K562 (cell line): Measurements from ENCODE around the gene SYNGR4. TPM values are rescaled to one million over a fixed set of nuclear protein-coding genes. Genes with fewer than 3 reads are reported as not detected.

ENCODE experiments used
- ATAC-seq: fragments of 200-7000 bp; cut with Tn5 transposase; 3 replicates; pipeline ENCODE4 v1.9.1; 2020; ENCODE audit warnings: moderate library complexity
- BruUV-seq: library from RNA; stranded (reverse); fragments of 400-500 nt; replicated peaks from 2 replicates; lab custom pipeline; 2021; lab: Mats Ljungman, UMichigan
- CTCF ChIA-PET: fragments of 300-600 bp; formaldehyde crosslinking; extraction: SDS; loops from one replicate; lab custom pipeline; 2021; ENCODE audit warnings: low intra/inter-chr PET ratio; lab: Yijun Ruan, JAX
- POLR2A ChIA-PET: fragments of 300-600, 350-650 bp; sonication (Branson Sonifier 250); formaldehyde crosslinking; extraction: SDS; loops from one replicate; lab custom pipeline; 2021; ENCODE audit warnings: antibody characterized with exemption, inconsistent platforms; lab: Yijun Ruan, JAX
- DNase-seq, 4 experiments: peaks; one replicate each; pipeline versions ENCODE4 v3.0.0 to v3.0.0-alpha.2; 2011 to 2018; ENCODE audit warnings: low spot score in 3 of 4, mixed read lengths in 3 of 4; ENCODE audit errors: extremely low read depth in 1 of 4
- FAIRE-seq: peaks from 2 replicates; lab custom pipeline; 2011; peaks lifted over from hg19 to GRCh38; lab: Jason Lieb, UNC
- H2AFZ ChIP-seq: 2 replicates; pipeline ENCODE4 v1.6.0; 2011; ENCODE audit warnings: low read depth, low read length, control low read depth, inconsistent platforms
- H3K27ac ChIP-seq: fragments of 200-600 bp; 3 replicates; pipeline ENCODE4 v1.8.0; 2011; ENCODE audit warnings: low read depth, mild to moderate bottlenecking, control low read depth, inconsistent platforms, low read length, moderate library complexity, mixed read lengths; ENCODE audit errors: extremely low read depth
- H3K27me3 ChIP-seq, 2 experiments: fragments of 300-600 bp in 1 of 2; 2 replicates in 1 of 2; 3 replicates in 1 of 2; pipeline versions ENCODE4 v1.6.0 to v1.8.0; 2011; ENCODE audit warnings: inconsistent platforms in 2 of 2, low read length in 2 of 2, mild to moderate bottlenecking in 1 of 2, mixed read lengths in 1 of 2, moderate library complexity in 1 of 2; ENCODE audit not compliant: control insufficient read depth in 2 of 2, insufficient read depth in 2 of 2
- H3K36me3 ChIP-seq: fragments of 300-600 bp; 3 replicates; pipeline ENCODE4 v1.8.0; 2011; ENCODE audit warnings: mild to moderate bottlenecking, low read length, inconsistent platforms; ENCODE audit not compliant: control insufficient read depth, insufficient read depth
- H3K4me1 ChIP-seq, 2 experiments: fragments of 200-600 bp in 1 of 2; replicated peaks in 1 of 2; 2 replicates in 1 of 2; 3 replicates in 1 of 2; pipeline versions ENCODE4 v1.5.1 to v1.8.0; 2011; ENCODE audit warnings: inconsistent platforms in 2 of 2, low read length in 2 of 2, mild to moderate bottlenecking in 1 of 2, mixed read lengths in 1 of 2, moderate library complexity in 1 of 2; ENCODE audit not compliant: control insufficient read depth in 2 of 2, insufficient read depth in 2 of 2
- H3K4me2 ChIP-seq: 2 replicates; pipeline ENCODE4 v1.6.1; 2011; ENCODE audit warnings: low read length, control low read depth, inconsistent platforms, mixed read lengths; ENCODE audit not compliant: insufficient read depth
- H3K4me3 ChIP-seq: fragments of 200-600 bp; sonication (generic), shearing (Covaris generic); 2 replicates; pipeline ENCODE4 v1.5.1; 2016; ENCODE audit warnings: control low read depth, inconsistent platforms
- H3K79me2 ChIP-seq: fragments of 200-600 bp; 3 replicates; pipeline ENCODE4 v1.8.0; 2011; ENCODE audit warnings: low read length, inconsistent platforms; ENCODE audit not compliant: control insufficient read depth, insufficient read depth
- H3K9ac ChIP-seq, 2 experiments: 2 replicates each; pipeline versions ENCODE4 v1.6.0 to v1.6.1; 2011; ENCODE audit warnings: low read depth in 2 of 2, low read length in 2 of 2, control low read depth in 1 of 2, inconsistent platforms in 1 of 2, mild to moderate bottlenecking in 1 of 2, mixed read lengths in 1 of 2; ENCODE audit not compliant: insufficient read depth in 1 of 2
- H3K9me1 ChIP-seq: one replicate; pipeline ENCODE4 v1.6.0; 2011; ENCODE audit warnings: inconsistent platforms, mild to moderate bottlenecking, low read length, moderate library complexity; ENCODE audit not compliant: control insufficient read depth, insufficient read depth
- H3K9me3 ChIP-seq: replicated peaks from 2 replicates; pipeline ENCODE4 v1.5.1; 2011; ENCODE audit warnings: low read depth, low read length, inconsistent platforms; ENCODE audit not compliant: control insufficient read depth, insufficient read depth
- H4K20me1 ChIP-seq: replicated peaks from 2 replicates; pipeline ENCODE4 v1.6.1; 2011; ENCODE audit warnings: low read length, inconsistent platforms, mixed read lengths; ENCODE audit not compliant: control insufficient read depth, insufficient read depth
- BCOR ChIP-seq: fragments of 450-650 bp; IDR thresholded peaks from 2 replicates; pipeline ENCODE4 v1.6.1; 2016
- NFIX ChIP-seq: fragments of 250-450 bp; sonication (Bioruptor Pico); IDR thresholded peaks from 2 replicates; pipeline ENCODE4 v1.4.0; 2020; ENCODE audit warnings: low read depth, mild to moderate bottlenecking, moderate library complexity
- PRPF4 ChIP-seq: fragments of 200-400 bp; formaldehyde crosslinking; IDR thresholded peaks from one replicate; pipeline ENCODE4 v1.6.1; 2017; ENCODE audit warnings: low read length, low read depth, mild to moderate bottlenecking; ENCODE audit not compliant: insufficient read depth, poor library complexity, severe bottlenecking
- RBM25 ChIP-seq: fragments of 200-400 bp; formaldehyde crosslinking; IDR thresholded peaks from 2 replicates; pipeline ENCODE4 v1.6.1; 2018; ENCODE audit warnings: low read length, low read depth, moderate library complexity; ENCODE audit not compliant: severe bottlenecking
- RFX1 ChIP-seq: fragments of 450-650 bp; IDR thresholded peaks from 2 replicates; pipeline ENCODE4 v1.6.1; 2016; ENCODE audit warnings: mild to moderate bottlenecking, moderate library complexity
- TCF7L2 ChIP-seq: fragments of 150-350 bp; IDR thresholded peaks from 2 replicates; pipeline ENCODE4 v1.6.1; 2016; ENCODE audit warnings: low read depth, mild to moderate bottlenecking, low read length, moderate library complexity
- TCFL5 ChIP-seq: fragments of 250-450 bp; sonication (Bioruptor Pico); conservative IDR thresholded peaks from 2 replicates; pipeline ENCODE4 v1.6.1; 2021; ENCODE audit warnings: mild to moderate bottlenecking, moderate library complexity, matching md5 sums
- ZNF174 ChIP-seq: fragments of 250-450 bp; sonication (Bioruptor Pico); IDR thresholded peaks from 2 replicates; pipeline ENCODE4 v1.4.0; 2020; ENCODE audit warnings: mild to moderate bottlenecking
- ZNF778 ChIP-seq: fragments of 450-650 bp; formaldehyde crosslinking; IDR thresholded peaks from 2 replicates; pipeline ENCODE4 v1.4.0; 2020; ENCODE audit warnings: mild to moderate bottlenecking, moderate library complexity
- WGBS: fragments of 100-300 bp; shearing (Covaris generic); methylation state at CpG from one replicate; pipeline ENCODE4 v1.1.6; 2016; ENCODE audit warnings: low coverage, mixed read lengths; ENCODE audit not compliant: insufficient coverage; ENCODE audit errors: missing lambda C conversion rate; 5-methylcytosine and 5-hydroxymethylcytosine counted together
- in situ Hi-C: fragments of 300-500 bp; cut with MboI; formaldehyde crosslinking; loops from 4 replicates; pipeline ENCODE4 v1.15.0; 2018; ENCODE audit warnings: inconsistent platforms, mixed read lengths
- intact Hi-C: fragments of 100-400 bp; cut with micrococcal nuclease; formaldehyde crosslinking; loops from 2 replicates; pipeline ENCODE4 v1.14.2; 2022
- polyA plus RNA-seq, 8 experiments: library from polyadenylated mRNA; depleted of rRNA in 4 of 8; stranded (reverse) in 5 of 8; unstranded in 3 of 8; fragments of >200 nt; fragmentation: Nextera tagmentation in 2 of 8; fragmentation: Illumina TruSeq in 1 of 8; extraction: Ambion mirVana in 2 of 8; extraction: Trizol in 1 of 8; gene quantifications; 2 replicates each; pipeline versions ENCODE4 v1.2.1 to v1.2.3, GENCODE V29; 2011 to 2014; ENCODE audit warnings: inconsistent platforms in 1 of 8, missing spikeins in 1 of 8
- total RNA-seq, 7 experiments: library from RNA; depleted of rRNA in 6 of 7; stranded (reverse); fragments of >200 nt in 6 of 7; fragmentation: Illumina TruSeq in 2 of 7; extraction: Trizol in 2 of 7; gene quantifications; 2 replicates each; pipeline versions ENCODE4 v1.2.1 to v1.2.3, GENCODE V29; 2011 to 2021; ENCODE audit warnings: low replicate concordance in 1 of 7
- TF ChIP-seq, protein P1 (sequence below), 3 experiments: fragments of 200-800 bp in 1 of 3; fragments of 250-450 bp in 1 of 3; fragments of 450-650 bp in 1 of 3; sonication (Bioruptor Pico) in 1 of 3; sonication (Bioruptor generic) in 1 of 3; formaldehyde crosslinking in 1 of 3; IDR thresholded peaks; 2 replicates each; pipeline versions ENCODE4 v1.6.1 to v1.8.0; 2016 to 2022; ENCODE audit warnings: mild to moderate bottlenecking in 2 of 3, missing genetic modification characterization in 2 of 3, missing compliant biosample characterization in 1 of 3, moderate library complexity in 1 of 3
- TF ChIP-seq, protein P2 (sequence below): fragments of 450-650 bp; IDR thresholded peaks from 2 replicates; pipeline ENCODE4 v1.6.1; 2016
- TF ChIP-seq, protein P3 (sequence below): sonication (generic); formaldehyde crosslinking; IDR thresholded peaks from 2 replicates; pipeline ENCODE4 v1.8.1; 2022; ENCODE audit warnings: missing genetic modification reagents

SYNGR4 gene
- total and polyA plus RNA-seq, 9 of the 15 experiments (the other 6 are each of a cell fraction or from before 2014, with no cell fraction given): 0.07 to 0.14 TPM; not detected in 7

DNA sequence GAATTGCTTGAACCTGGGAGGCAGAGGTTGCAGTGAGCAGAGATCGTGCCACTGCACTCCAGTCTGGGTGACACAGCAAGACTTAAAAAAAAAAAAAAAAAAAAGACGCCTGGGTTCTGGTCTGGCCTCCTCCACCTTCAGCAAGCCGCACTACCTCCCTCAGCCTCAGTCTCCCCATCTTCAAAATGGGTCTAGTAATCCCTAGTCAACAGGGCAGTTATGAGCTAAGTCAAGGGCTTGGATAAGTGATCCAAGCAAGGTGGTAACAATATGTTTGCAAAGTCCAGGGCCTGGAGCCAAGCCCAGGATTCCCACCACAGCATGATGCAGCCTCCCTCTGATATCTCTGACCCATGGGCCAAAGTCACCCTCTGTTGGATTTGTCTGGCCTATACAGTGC, 22.8 kb downstream of the SYNGR4 start:
- no peak for FAIRE-seq
- CTCF ChIA-PET: interaction anchor here (0.6 kb wide), 1 partner anchor 421 kb away, joined by 3 read pairs; no protein-coding TSS in a partner anchor
- BruUV-seq: no TSS peak

More for the DNA sequence above, 22.8 kb downstream of the SYNGR4 start:
- Histone ChIP-seq H3K4me3 (no peak overlapping the region), H2AFZ (no peak overlapping the region), H3K4me2 (no peak overlapping the region), H4K20me1 (no peaks in the 10 kb centered on the region), H3K79me2 (peaks cover 22% of the 10 kb centered on the region), H3K36me3 (peaks cover 75% of the 10 kb centered on the region), H3K27me3 (no peaks in the 10 kb centered on the region), H3K27ac (no peak overlapping the region), H3K9ac (no peak overlapping the region), H3K4me1 (peaks cover 0 to 22% of the 10 kb centered on the region in 2 experiments; a peak in 3 of 5 replicates), H3K9me1 (peaks cover 2% of the 10 kb centered on the region), H3K9me3 (no peaks in the 10 kb centered on the region)
- in situ Hi-C loops (no loop called here), intact Hi-C loops (no loop called here)
- no peak for DNase-seq
- WGBS: 100% methylated on average over 1 of the region's 3 CpGs
- POLR2A ChIA-PET: no interaction called here
- no peak for ATAC-seq
- peak; percentile 69 for TF ChIP-seq RBM25
- no peak for TF ChIP-seq PRPF4
- TF ChIP-seq TCFL5 (CRISPR knock-in tag): no peak
- TF ChIP-seq TCF7L2: no peak
- TF ChIP-seq, protein P1, sequence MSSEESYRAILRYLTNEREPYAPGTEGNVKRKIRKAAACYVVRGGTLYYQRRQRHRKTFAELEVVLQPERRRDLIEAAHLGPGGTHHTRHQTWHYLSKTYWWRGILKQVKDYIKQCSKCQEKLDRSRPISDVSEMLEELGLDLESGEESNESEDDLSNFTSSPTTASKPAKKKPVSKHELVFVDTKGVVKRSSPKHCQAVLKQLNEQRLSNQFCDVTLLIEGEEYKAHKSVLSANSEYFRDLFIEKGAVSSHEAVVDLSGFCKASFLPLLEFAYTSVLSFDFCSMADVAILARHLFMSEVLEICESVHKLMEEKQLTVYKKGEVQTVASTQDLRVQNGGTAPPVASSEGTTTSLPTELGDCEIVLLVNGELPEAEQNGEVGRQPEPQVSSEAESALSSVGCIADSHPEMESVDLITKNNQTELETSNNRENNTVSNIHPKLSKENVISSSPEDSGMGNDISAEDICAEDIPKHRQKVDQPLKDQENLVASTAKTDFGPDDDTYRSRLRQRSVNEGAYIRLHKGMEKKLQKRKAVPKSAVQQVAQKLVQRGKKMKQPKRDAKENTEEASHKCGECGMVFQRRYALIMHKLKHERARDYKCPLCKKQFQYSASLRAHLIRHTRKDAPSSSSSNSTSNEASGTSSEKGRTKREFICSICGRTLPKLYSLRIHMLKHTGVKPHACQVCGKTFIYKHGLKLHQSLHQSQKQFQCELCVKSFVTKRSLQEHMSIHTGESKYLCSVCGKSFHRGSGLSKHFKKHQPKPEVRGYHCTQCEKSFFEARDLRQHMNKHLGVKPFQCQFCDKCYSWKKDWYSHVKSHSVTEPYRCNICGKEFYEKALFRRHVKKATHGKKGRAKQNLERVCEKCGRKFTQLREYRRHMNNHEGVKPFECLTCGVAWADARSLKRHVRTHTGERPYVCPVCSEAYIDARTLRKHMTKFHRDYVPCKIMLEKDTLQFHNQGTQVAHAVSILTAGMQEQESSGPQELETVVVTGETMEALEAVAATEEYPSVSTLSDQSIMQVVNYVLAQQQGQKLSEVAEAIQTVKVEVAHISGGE (CRISPR knock-in tag; IDR thresholded peaks at IDR 0.05): no peak
- TF ChIP-seq RFX1: no peak
- TF ChIP-seq, protein P2, sequence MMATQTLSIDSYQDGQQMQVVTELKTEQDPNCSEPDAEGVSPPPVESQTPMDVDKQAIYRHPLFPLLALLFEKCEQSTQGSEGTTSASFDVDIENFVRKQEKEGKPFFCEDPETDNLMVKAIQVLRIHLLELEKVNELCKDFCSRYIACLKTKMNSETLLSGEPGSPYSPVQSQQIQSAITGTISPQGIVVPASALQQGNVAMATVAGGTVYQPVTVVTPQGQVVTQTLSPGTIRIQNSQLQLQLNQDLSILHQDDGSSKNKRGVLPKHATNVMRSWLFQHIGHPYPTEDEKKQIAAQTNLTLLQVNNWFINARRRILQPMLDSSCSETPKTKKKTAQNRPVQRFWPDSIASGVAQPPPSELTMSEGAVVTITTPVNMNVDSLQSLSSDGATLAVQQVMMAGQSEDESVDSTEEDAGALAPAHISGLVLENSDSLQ: no peak
- TF ChIP-seq, protein P3, sequence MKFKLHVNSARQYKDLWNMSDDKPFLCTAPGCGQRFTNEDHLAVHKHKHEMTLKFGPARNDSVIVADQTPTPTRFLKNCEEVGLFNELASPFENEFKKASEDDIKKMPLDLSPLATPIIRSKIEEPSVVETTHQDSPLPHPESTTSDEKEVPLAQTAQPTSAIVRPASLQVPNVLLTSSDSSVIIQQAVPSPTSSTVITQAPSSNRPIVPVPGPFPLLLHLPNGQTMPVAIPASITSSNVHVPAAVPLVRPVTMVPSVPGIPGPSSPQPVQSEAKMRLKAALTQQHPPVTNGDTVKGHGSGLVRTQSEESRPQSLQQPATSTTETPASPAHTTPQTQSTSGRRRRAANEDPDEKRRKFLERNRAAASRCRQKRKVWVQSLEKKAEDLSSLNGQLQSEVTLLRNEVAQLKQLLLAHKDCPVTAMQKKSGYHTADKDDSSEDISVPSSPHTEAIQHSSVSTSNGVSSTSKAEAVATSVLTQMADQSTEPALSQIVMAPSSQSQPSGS (CRISPR knock-in tag): no peak
- TF ChIP-seq BCOR: peak; percentile 41; the same call in 1 of the 2 replicates
- TF ChIP-seq ZNF778 (CRISPR knock-in tag): no peak
- no peak for TF ChIP-seq ZNF174
- no peak for TF ChIP-seq NFIX
